Measurements from ENCODE around the gene LMOD2.

DNA sequence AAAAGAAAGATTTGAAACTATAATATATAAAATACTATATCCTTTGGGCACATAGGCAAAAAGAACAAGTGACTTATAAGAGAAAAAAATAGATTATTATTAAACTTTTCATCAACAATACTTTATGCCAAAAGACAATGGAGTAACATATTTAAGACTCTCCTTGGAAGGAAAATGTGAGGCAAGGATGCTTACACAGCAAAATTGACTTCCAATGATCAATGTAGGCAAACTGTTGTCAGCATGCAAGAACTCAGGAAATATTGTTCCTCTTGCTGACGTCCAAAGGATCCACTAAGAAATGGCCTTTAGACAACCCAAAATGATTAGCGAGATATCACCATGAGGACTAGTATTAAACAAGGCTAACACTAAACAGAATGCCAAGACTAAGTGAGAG, 22.9 kb upstream of the LMOD2 start:
- TF ChIP-seq, protein P1, sequence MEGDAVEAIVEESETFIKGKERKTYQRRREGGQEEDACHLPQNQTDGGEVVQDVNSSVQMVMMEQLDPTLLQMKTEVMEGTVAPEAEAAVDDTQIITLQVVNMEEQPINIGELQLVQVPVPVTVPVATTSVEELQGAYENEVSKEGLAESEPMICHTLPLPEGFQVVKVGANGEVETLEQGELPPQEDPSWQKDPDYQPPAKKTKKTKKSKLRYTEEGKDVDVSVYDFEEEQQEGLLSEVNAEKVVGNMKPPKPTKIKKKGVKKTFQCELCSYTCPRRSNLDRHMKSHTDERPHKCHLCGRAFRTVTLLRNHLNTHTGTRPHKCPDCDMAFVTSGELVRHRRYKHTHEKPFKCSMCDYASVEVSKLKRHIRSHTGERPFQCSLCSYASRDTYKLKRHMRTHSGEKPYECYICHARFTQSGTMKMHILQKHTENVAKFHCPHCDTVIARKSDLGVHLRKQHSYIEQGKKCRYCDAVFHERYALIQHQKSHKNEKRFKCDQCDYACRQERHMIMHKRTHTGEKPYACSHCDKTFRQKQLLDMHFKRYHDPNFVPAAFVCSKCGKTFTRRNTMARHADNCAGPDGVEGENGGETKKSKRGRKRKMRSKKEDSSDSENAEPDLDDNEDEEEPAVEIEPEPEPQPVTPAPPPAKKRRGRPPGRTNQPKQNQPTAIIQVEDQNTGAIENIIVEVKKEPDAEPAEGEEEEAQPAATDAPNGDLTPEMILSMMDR (IDR thresholded peaks at IDR 0.05): no peak
- no peak for TF ChIP-seq POLR2A (IDR thresholded peaks at IDR 0.05)

Data from esophagus squamous epithelium (tissue), 4 donors.